Neural progenitor cell (in vitro differentiated cells): Measurements from ENCODE around the gene FOXJ3. TPM values are rescaled to one million over a fixed set of nuclear protein-coding genes. Genes with fewer than 3 reads are reported as not detected.

Experiments used
- DNase-seq: peaks from one replicate; pipeline ENCODE4 v3.0.0-alpha.2; 2016; ENCODE audit warnings: low spot score
- H2AFZ ChIP-seq: fragments of 200-600 bp; sonication (generic); replicated peaks from 2 replicates; pipeline ENCODE4 v1.6.1; 2016; ENCODE audit warnings: antibody characterized with exemption
- H3F3A ChIP-seq: fragments of 200-600 bp; sonication (generic); 2 replicates; pipeline ENCODE4 v1.6.1; 2016; ENCODE audit warnings: antibody characterized with exemption, low read depth
- H3K27ac ChIP-seq: fragments of 200-600 bp; sonication (generic); 2 replicates; pipeline ENCODE4 v1.5.1; 2016; ENCODE audit warnings: mild to moderate bottlenecking
- H3K27me3 ChIP-seq: fragments of 200-600 bp; sonication (generic); 2 replicates; pipeline ENCODE4 v1.6.1; 2016; ENCODE audit warnings: mild to moderate bottlenecking, moderate library complexity
- H3K36me3 ChIP-seq: fragments of 200-600 bp; sonication (generic); 2 replicates; pipeline ENCODE4 v1.5.1; 2016
- H3K4me1 ChIP-seq: fragments of 200-600 bp; sonication (generic); 2 replicates; pipeline ENCODE4 v1.6.1; 2016; ENCODE audit warnings: mixed run types
- H3K4me2 ChIP-seq: fragments of 200-600 bp; sonication (generic); 2 replicates; pipeline ENCODE4 v1.6.1; 2016
- H3K4me3 ChIP-seq: fragments of 200-600 bp; sonication (generic); 2 replicates; pipeline ENCODE4 v1.5.1; 2016
- H3K79me2 ChIP-seq: fragments of 200-600 bp; sonication (generic); 2 replicates; pipeline ENCODE4 v1.6.1; 2016; ENCODE audit warnings: low read depth
- H3K9ac ChIP-seq: fragments of 200-600 bp; sonication (generic); 2 replicates; pipeline ENCODE4 v1.6.1; 2016
- H3K9me3 ChIP-seq: fragments of 200-600 bp; sonication (generic); 2 replicates; pipeline ENCODE4 v1.5.1; 2016; ENCODE audit warnings: low read depth
- H4K20me1 ChIP-seq: fragments of 200-600 bp; sonication (generic); 2 replicates; pipeline ENCODE4 v1.6.1; 2016; ENCODE audit warnings: low read depth
- H3K27ac Mint-ChIP-seq: 3 replicates; pipeline ENCODE4 v1.8.0; 2021; ENCODE audit warnings: mixed read lengths
- H3K27me3 Mint-ChIP-seq: 2 replicates; pipeline ENCODE4 v1.8.0; 2022; ENCODE audit warnings: low read depth, mild to moderate bottlenecking, inconsistent platforms, moderate library complexity, mixed read lengths; ENCODE audit not compliant: insufficient read depth
- H3K36me3 Mint-ChIP-seq: 3 replicates; pipeline ENCODE4 v1.8.0; 2021; ENCODE audit warnings: mixed read lengths
- H3K4me1 Mint-ChIP-seq: 3 replicates; pipeline ENCODE4 v1.8.0; 2021; ENCODE audit warnings: mixed read lengths
- H3K4me3 Mint-ChIP-seq: 3 replicates; pipeline ENCODE4 v1.8.0; 2021; ENCODE audit warnings: mild to moderate bottlenecking, moderate library complexity, mixed read lengths
- H3K9me3 Mint-ChIP-seq: 3 replicates; pipeline ENCODE4 v1.8.0; 2020; ENCODE audit warnings: mixed read lengths
- CTCF ChIP-seq: fragments of 200-600 bp; sonication (generic); IDR thresholded peaks from 2 replicates; pipeline ENCODE4 v1.5.1; 2017; ENCODE audit warnings: antibody characterized with exemption, mild to moderate bottlenecking
- EZH2 ChIP-seq: fragments of 200-600 bp; sonication (generic); IDR thresholded peaks from 2 replicates; pipeline ENCODE4 v1.6.1; 2017; ENCODE audit warnings: antibody characterized with exemption, mild to moderate bottlenecking, moderate library complexity
- EZH2phosphoT487 ChIP-seq: fragments of 200-600 bp; sonication (generic); IDR thresholded peaks from 2 replicates; pipeline ENCODE4 v1.6.1; 2017; ENCODE audit warnings: antibody characterized with exemption
- total RNA-seq: library from RNA; depleted of rRNA; stranded (reverse); fragments of >200 nt; gene quantifications from 2 replicates; pipeline ENCODE4 v1.2.3, GENCODE V29; 2015; ENCODE audit warnings: low replicate concordance

FOXJ3 gene
- total RNA-seq, 1 donor from 2014 or later = 58.5 TPM

- no peak overlapping the region for H3K4me3 ChIP-seq
- peaks cover 4% of the 10 kb centered on the region for H3K27me3 Mint-ChIP-seq
- H4K20me1 ChIP-seq = peaks cover 12% of the 10 kb centered on the region
- no peak for TF ChIP-seq CTCF
- TF ChIP-seq EZH2phosphoT487 = no peak
- no peak for TF ChIP-seq EZH2
- no peaks in the 10 kb centered on the region for H3K4me1 ChIP-seq
- peaks cover 22% of the 10 kb centered on the region for H3K9me3 Mint-ChIP-seq
- H2AFZ ChIP-seq = no peak overlapping the region
- H3K9me3 ChIP-seq = no peaks in the 10 kb centered on the region
- no peak overlapping the region for H3K4me2 ChIP-seq
- no peak for DNase-seq
- H3K4me3 Mint-ChIP-seq = no peak overlapping the region
- H3K27me3 ChIP-seq = no peaks in the 10 kb centered on the region
- no peaks in the 10 kb centered on the region for H3K4me1 Mint-ChIP-seq
- H3K27ac Mint-ChIP-seq = no peak overlapping the region
- no peaks in the 10 kb centered on the region for H3K36me3 ChIP-seq
- H3K36me3 Mint-ChIP-seq = peaks cover 50% of the 10 kb centered on the region
- no peak overlapping the region for H3K27ac ChIP-seq
- H3K9ac ChIP-seq = no peak overlapping the region
- peaks cover 95% of the 10 kb centered on the region for H3K79me2 ChIP-seq
- H3F3A ChIP-seq = no peaks in the 10 kb centered on the region
Measured at GRCh38 chr1:42290130-42290529, 44.9 kb downstream of the FOXJ3 start.

GRCh38 chr1:42288311-42288985 lies 46.6 kb downstream of the FOXJ3 start:
- H3K36me3 ChIP-seq = no peaks in the 10 kb centered on the region
- H3F3A ChIP-seq = no peaks in the 10 kb centered on the region
- no peak overlapping the region for H3K9ac ChIP-seq
- no peak overlapping the region for H3K4me3 ChIP-seq
- Mint-ChIP-seq H3K27ac (no peak overlapping the region), H3K9me3 (peaks cover 11% of the 10 kb centered on the region), H3K4me1 (no peaks in the 10 kb centered on the region), H3K36me3 (peaks cover 39% of the 10 kb centered on the region), H3K4me3 (no peak overlapping the region), H3K27me3 (peaks cover 4% of the 10 kb centered on the region)
- no peaks in the 10 kb centered on the region for H3K27me3 ChIP-seq
- no peaks in the 10 kb centered on the region for H3K9me3 ChIP-seq
- H4K20me1 ChIP-seq = peaks cover 29% of the 10 kb centered on the region
- H2AFZ ChIP-seq = no peak overlapping the region
- no peak for DNase-seq
- H3K4me2 ChIP-seq = no peak overlapping the region
- no peak for TF ChIP-seq EZH2
- TF ChIP-seq CTCF = no peak
- no peak for TF ChIP-seq EZH2phosphoT487
- no peaks in the 10 kb centered on the region for H3K4me1 ChIP-seq
- H3K27ac ChIP-seq = no peak overlapping the region
- peaks cover 97% of the 10 kb centered on the region for H3K79me2 ChIP-seq

- Mint-ChIP-seq H3K27ac (no peak overlapping the region), H3K36me3 (peaks cover 11% of the 10 kb centered on the region), H3K27me3 (no peaks in the 10 kb centered on the region), H3K9me3 (no peaks in the 10 kb centered on the region), H3K4me1 (peaks cover 3% of the 10 kb centered on the region), H3K4me3 (no peak overlapping the region)
- Histone ChIP-seq H3K4me1 (no peaks in the 10 kb centered on the region), H3K27me3 (no peaks in the 10 kb centered on the region), H3K4me2 (no peak overlapping the region), H3K27ac (no peak overlapping the region), H3K9ac (no peak overlapping the region), H4K20me1 (peaks cover 39% of the 10 kb centered on the region), H3F3A (no peaks in the 10 kb centered on the region), H2AFZ (no peak overlapping the region), H3K36me3 (no peaks in the 10 kb centered on the region), H3K4me3 (no peak overlapping the region), H3K9me3 (no peaks in the 10 kb centered on the region), H3K79me2 (peaks cover 99% of the 10 kb centered on the region)
- DNase-seq = no peak
- TF ChIP-seq CTCF (no peak), EZH2phosphoT487 (no peak), EZH2 (no peak)
Measured at GRCh38 chr1:42282867-42283583, 52.0 kb downstream of the FOXJ3 start.
